NCI-H146 treated with DMSO at 0.1 percent for 48 hours (cell line): ENCODE results near the gene OBSCN.

ENCODE experiments used
- DNase-seq: peaks from one replicate; lab custom pipeline; 2025; ENCODE audit not compliant: unreplicated experiment; lab: John Stamatoyannopoulos, UW

OBSCN gene

GRCh38 chr1:228304225-228304624 lies 96.4 kb downstream of the OBSCN start:
- DNase-seq: no peak

GRCh38 chr1:228304766-228305395 lies 97.0 kb downstream of the OBSCN start:
- no peak for DNase-seq

DNA sequence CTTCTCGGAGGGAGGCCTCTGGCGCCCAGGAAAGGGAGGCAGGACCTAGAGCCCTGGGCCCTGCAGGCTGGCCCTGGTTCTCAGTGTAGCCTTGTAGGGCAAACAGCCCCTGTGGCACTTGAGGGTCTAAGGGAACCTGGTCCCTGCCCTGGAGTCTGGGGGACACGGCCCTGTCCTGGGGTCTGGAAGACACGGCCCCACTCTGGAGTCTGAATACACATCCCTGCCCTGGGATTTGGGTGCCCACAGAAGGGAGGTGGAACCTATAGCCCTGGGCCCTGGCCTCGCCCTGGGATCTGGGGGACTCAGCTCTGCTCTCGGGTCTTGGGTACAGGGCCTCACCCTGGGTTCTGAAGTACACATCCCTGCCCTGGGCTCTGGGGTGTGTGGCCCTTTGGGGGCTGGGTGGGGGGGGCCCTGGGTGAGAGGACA lies 97.9 kb downstream of the OBSCN start:
- DNase-seq: no peak

GRCh38 chr1:228306275-228307217 lies 98.7 kb downstream of the OBSCN start:
- DNase-seq: no peak

GRCh38 chr1:228307218-228308023 lies 99.6 kb downstream of the OBSCN start:
- DNase-seq: no peak

GRCh38 chr1:228308085-228308601 lies 100.3 kb downstream of the OBSCN start:
- DNase-seq: no peak

- no peak for DNase-seq
These were observed 100.9 kb downstream of the OBSCN start for GRCh38 chr1:228308628-228309325.

GRCh38 chr1:228309326-228310067 lies 101.7 kb downstream of the OBSCN start:
- no peak for DNase-seq

- DNase-seq: no peak
These were observed 102.4 kb downstream of the OBSCN start for GRCh38 chr1:228310162-228310792.

GRCh38 chr1:228311091-228311490 lies 103.2 kb downstream of the OBSCN start:
- no peak for DNase-seq

DNA sequence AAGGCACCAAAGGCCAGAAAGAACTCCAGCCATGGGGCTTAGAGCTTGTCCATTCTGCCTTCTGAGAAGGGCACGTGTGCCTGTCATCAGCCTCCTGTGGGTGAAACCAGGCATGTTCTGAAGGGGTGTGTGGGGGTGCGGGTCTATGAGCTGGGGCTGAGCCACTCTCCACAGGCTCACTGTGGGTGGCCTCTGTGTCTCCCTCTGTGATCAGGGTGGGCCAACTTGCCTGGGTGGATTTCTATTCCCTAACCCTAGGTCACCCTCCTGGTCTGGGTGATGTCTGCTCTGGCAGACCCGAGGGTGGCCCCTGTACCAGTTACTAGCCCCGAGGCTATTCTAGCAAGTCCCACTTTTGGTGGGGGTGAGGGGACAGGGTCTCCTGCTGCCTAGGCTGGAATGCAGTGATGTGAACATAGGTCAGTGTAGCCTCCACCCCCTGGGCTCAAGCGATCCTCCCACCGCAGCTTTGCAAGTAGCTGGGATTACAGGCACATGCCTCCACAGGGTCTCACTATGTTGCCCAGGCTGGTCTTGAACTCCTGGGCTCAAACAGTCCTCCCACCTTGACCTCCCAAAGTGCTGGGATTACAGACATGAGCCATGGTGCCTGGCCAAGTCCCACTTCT lies 104.4 kb downstream of the OBSCN start:
- no peak for DNase-seq

DNA sequence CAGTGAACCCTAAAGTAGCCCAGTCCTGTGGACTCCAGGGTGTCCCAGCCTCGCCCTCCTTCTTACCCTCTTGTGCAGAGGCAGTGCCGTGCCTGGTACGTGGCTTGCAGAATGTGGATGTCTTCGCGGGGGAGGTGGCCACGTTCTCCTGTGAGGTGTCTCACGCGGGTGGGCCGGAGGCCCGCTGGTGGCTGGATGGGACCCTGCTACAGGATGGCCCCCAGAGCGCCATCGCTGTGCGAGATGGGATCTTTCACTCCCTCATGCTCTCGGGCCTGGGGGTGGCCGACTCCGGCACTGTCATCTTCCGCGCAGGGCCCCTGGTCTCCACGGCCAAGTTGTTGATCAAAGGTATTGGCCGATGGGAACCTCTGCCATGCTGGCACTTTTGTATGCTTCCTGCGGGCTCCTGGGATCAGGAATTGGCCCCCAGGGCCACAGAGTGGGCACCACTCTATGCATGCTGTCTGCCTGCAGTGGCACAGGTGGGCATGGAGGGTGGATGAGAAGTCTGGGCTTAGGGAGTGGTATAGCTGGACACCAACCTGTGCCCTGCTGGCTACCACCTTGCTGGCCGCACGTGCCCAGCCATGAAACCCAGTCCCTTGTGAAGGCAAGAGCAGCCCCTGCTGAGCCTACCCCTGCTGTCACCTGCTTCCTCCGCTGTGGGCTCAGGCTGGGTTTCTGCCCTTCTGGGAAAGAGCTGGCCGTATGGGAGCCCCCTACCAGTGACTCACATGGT lies 105.9 kb downstream of the OBSCN start:
- DNase-seq: no peak

DNA sequence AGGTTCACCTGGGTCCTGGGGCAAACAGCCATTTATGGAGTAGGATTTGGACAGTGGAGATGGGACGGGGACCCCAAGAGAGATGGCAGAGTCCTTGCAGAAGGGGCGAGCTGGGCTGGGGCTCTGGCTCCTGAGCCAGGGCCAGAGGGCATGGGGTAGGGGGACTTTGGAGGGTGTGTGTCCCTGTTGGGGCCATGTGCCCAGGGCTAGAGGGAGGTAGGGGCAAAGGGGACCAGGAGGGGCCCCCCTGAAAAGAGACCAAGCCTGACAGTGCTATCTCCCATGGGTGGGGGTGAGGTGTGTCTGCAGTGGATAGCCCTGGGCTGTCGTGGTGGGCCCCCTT lies 106.4 kb downstream of the OBSCN start:
- no peak for DNase-seq

GRCh38 chr1:228314658-228315483 lies 107.0 kb downstream of the OBSCN start:
- DNase-seq: no peak

DNA sequence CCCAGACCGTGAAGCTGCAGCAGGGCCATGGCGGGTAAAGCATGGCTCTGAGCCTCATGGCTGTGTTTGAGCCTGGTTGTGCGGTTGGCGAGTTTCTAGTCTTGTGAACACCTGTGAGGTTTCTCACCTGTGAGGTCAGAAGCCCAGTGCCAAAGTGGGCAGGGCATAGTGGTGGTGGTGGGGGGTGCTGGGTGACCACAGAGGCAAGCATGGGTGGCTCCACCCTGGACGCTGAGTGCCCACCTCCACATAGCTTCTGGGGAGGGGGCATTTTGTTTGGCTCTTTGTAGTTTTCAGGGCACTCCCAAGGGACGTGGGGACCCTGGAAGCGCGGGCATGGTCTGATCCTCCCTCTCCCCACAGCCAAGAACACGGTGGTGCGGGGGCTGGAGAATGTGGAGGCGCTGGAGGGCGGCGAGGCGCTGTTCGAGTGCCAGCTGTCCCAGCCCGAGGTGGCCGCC lies 107.7 kb downstream of the OBSCN start:
- DNase-seq: no peak

GRCh38 chr1:228315945-228316588 lies 108.2 kb downstream of the OBSCN start:
- DNase-seq: no peak
